GM12878 (cell line): Measurements from ENCODE around the gene KLRG1. TPM values are rescaled to one million over a fixed set of nuclear protein-coding genes. Genes with fewer than 3 reads are reported as not detected.

Source experiments
- ATF2 ChIP-seq: IDR thresholded peaks from 2 replicates; pipeline ENCODE4 v1.6.1; 2012; ENCODE audit warnings: low read length, inconsistent platforms
- BHLHE40 ChIP-seq, 2 experiments: fragments of 450-650 bp in 1 of 2; IDR thresholded peaks; 2 replicates each; pipeline ENCODE4 v1.6.1; 2011 to 2017; ENCODE audit warnings: low read depth in 2 of 2, borderline replicate concordance in 1 of 2, improper control_type of control experiment in 1 of 2, low read length in 1 of 2, mild to moderate bottlenecking in 1 of 2
- EED ChIP-seq: sonication (generic); IDR thresholded peaks from 2 replicates; pipeline ENCODE4 v1.6.1; 2016; ENCODE audit warnings: antibody characterized with exemption, low read depth
- ELK1 ChIP-seq: IDR thresholded peaks from 2 replicates; pipeline ENCODE4 v1.6.1; 2012; ENCODE audit warnings: low read depth, low read length, improper control_type of control experiment
- EP300 ChIP-seq, 2 experiments: fragments of 150-350 bp in 1 of 2; IDR thresholded peaks; 2 replicates each; pipeline ENCODE4 v1.6.1; 2011 to 2012; ENCODE audit warnings: low read depth in 2 of 2, low read length in 2 of 2, borderline replicate concordance in 1 of 2, improper control_type of control experiment in 1 of 2, inconsistent platforms in 1 of 2; ENCODE audit not compliant: control insufficient read depth in 1 of 2
- ETV6 ChIP-seq, 2 experiments: fragments of 450-650 bp in 1 of 2; IDR thresholded peaks in 1 of 2; conservative IDR thresholded peaks in 1 of 2; 2 replicates each; pipeline ENCODE4 v1.6.1; 2014; ENCODE audit warnings: antibody characterized with exemption in 1 of 2, borderline replicate concordance in 1 of 2, low read depth in 1 of 2, mild to moderate bottlenecking in 1 of 2, moderate library complexity in 1 of 2
- HDGF ChIP-seq: fragments of 450-650 bp; IDR thresholded peaks from 2 replicates; pipeline ENCODE4 v1.6.1; 2016; ENCODE audit warnings: antibody characterized with exemption
- HSF1 ChIP-seq: fragments of 150-350 bp; IDR thresholded peaks from 2 replicates; pipeline ENCODE4 v1.6.1; 2014; ENCODE audit warnings: mild to moderate bottlenecking, low read depth, low read length
- IKZF1 ChIP-seq: fragments of 450-650 bp; conservative IDR thresholded peaks from 2 replicates; pipeline ENCODE4 v1.6.1; 2017; ENCODE audit warnings: antibody characterized with exemption, mild to moderate bottlenecking
- IRF5 ChIP-seq: fragments of 450-650 bp; IDR thresholded peaks from 2 replicates; pipeline ENCODE4 v1.6.1; 2017; ENCODE audit warnings: borderline replicate concordance
- NKRF ChIP-seq: fragments of 450-650 bp; conservative IDR thresholded peaks from 2 replicates; pipeline ENCODE4 v1.6.1; 2017; ENCODE audit warnings: mild to moderate bottlenecking, moderate library complexity
- POLR2AphosphoS2 ChIP-seq: IDR thresholded peaks from 2 replicates; pipeline ENCODE4 v1.6.1; 2011; ENCODE audit warnings: low read depth, mild to moderate bottlenecking, low read length, improper control_type of control experiment, moderate library complexity
- RAD51 ChIP-seq: fragments of 450-650 bp; IDR thresholded peaks from 2 replicates; pipeline ENCODE4 v1.6.1; 2016; ENCODE audit warnings: moderate library complexity, mild to moderate bottlenecking, inconsistent platforms
- RB1 ChIP-seq: fragments of 450-650 bp; formaldehyde crosslinking; IDR thresholded peaks from 2 replicates; pipeline ENCODE4 v1.6.1; 2017; ENCODE audit warnings: mild to moderate bottlenecking, borderline replicate concordance
- RELA ChIP-seq: fragments of 450-650 bp; IDR thresholded peaks from 2 replicates; pipeline ENCODE4 v1.8.0; 2014; ENCODE audit warnings: borderline replicate concordance; ENCODE audit not compliant: partially characterized antibody
- RELB ChIP-seq: fragments of 450-650 bp; IDR thresholded peaks from 2 replicates; pipeline ENCODE4 v1.6.1; 2017; ENCODE audit warnings: low read depth, mild to moderate bottlenecking, moderate library complexity
- SPI1 ChIP-seq: IDR thresholded peaks from 2 replicates; pipeline ENCODE4 v1.6.1; 2011; ENCODE audit warnings: low read depth, mild to moderate bottlenecking, low read length, moderate library complexity, borderline replicate concordance; ENCODE audit not compliant: insufficient read depth
- STAT1 ChIP-seq: fragments of 450-650 bp; conservative IDR thresholded peaks from 2 replicates; pipeline ENCODE4 v1.6.1; 2014; ENCODE audit warnings: antibody characterized with exemption, mild to moderate bottlenecking
- STAT3 ChIP-seq: IDR thresholded peaks from 2 replicates; pipeline ENCODE4 v1.6.1; 2011; ENCODE audit warnings: low read depth, low read length, improper control_type of control experiment
- polyA plus RNA-seq, 11 experiments: library from polyadenylated mRNA; depleted of rRNA in 4 of 11; unstranded in 6 of 11; stranded (reverse) in 5 of 11; fragments of >200 nt; fragmentation: Nextera tagmentation in 4 of 11; fragmentation: Illumina TruSeq in 1 of 11; extraction: Ambion mirVana in 4 of 11; extraction: Trizol in 1 of 11; gene quantifications; 1 replicate in 1 of 11; 2 replicates in 10 of 11; pipeline versions ENCODE4 v1.2.1 to v1.2.3, GENCODE V29; 2011 to 2016; ENCODE audit warnings: inconsistent platforms in 2 of 11, missing spikeins in 2 of 11, low read depth in 1 of 11
- total RNA-seq, 4 experiments: library from RNA; depleted of rRNA in 3 of 4; stranded (reverse); fragments of >200 nt in 3 of 4; fragmentation: Illumina TruSeq in 1 of 4; extraction: Trizol in 1 of 4; gene quantifications; 2 replicates each; pipeline versions ENCODE4 v1.2.1 to v1.2.3, GENCODE V29; 2013 to 2021

The KLRG1 gene
- total and polyA plus RNA-seq, 10 of the 15 experiments (the other 5 are each of a cell fraction or from before 2014, with no cell fraction given) = 2.3 to 6.5 (median 3.9) TPM

GRCh38 chr12:8996682-8997405 is 7.5 kb downstream of the KLRG1 start (continued):
- TF ChIP-seq IRF5 (no peak), BHLHE40 (IDR thresholded peaks at IDR 0.05; ENCODE audit: borderline replicate concordance in 1 of 2, low read depth in 2 of 2, low read length in 1 of 2) (peak; percentile 65 to 73; a peak in 3 of 4 replicates), RB1 (no peak), ETV6 (conservative IDR thresholded peaks at IDR 0.05 in 1 of 2, IDR thresholded peaks at IDR 0.05 in 1 of 2; ENCODE audit: borderline replicate concordance in 1 of 2, low read depth in 1 of 2) (peak in 1 of 2 experiments; percentile 84; a peak in 2 of 4 replicates), STAT3 (peak; percentile 55; the same call in 1 of the 2 replicates), STAT1 (no peak), RAD51 (no peak), HDGF (no peak), POLR2AphosphoS2 (no peak), SPI1 (peak; percentile 99), NKRF (0 out of 2 replicates have a peak, but pooled peaks have one; percentile 30), EP300 (IDR thresholded peaks at IDR 0.05; ENCODE audit: borderline replicate concordance in 1 of 2, control insufficient read depth in 1 of 2, low read depth in 2 of 2, low read length in 2 of 2) (peak; percentile 94 to 97), EED (peak; percentile 99), RELB (peak; percentile 82), ELK1 (peak; percentile 11; the same call in 1 of the 2 replicates), IKZF1 (peak; percentile 92), HSF1 (no peak), ATF2 (peak; percentile 96), RELA (no peak)
